ENCODE measurements around the gene KIAA1328.

KIAA1328 gene

DNA sequence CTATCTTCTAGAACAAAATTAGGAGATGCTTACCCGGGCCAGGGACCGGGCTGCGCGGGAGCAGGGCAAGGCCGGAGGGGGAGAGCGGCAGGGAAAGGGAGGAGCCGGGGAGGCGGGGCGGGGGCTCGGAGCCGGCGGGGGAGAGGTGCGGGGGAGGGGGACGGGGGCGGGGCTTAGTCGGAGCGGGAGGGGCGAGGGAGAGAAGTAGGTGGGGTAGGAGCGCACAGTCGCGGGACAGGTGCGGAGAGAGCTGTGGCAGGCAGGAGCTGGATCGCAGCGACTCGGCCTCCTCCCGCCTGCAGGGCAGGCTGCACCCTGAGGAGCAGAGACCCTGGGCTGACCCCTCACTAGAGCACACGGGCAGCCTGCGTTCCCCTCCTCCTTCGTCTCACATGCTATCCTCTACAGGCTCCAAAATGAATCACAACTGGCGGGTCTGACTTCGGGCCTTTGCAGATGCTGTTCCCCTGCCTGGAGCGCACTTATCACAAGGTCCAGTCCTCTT is 446.4 kb downstream of the KIAA1328 start:
- Histone ChIP-seq H3K27me3 (ENCODE audit: insufficient read depth, poor library complexity, severe bottlenecking) (peaks cover 30% of the 10 kb centered on the region), H3K4me3 (replicated peaks; ENCODE audit: insufficient read depth, low read length) (no peak overlapping the region), H3K27ac (replicated peaks) (no peak overlapping the region)
- no peak for DNase-seq (ENCODE audit: low read depth in 1 of 2, low spot score in 1 of 2)
- TF ChIP-seq, protein P1, sequence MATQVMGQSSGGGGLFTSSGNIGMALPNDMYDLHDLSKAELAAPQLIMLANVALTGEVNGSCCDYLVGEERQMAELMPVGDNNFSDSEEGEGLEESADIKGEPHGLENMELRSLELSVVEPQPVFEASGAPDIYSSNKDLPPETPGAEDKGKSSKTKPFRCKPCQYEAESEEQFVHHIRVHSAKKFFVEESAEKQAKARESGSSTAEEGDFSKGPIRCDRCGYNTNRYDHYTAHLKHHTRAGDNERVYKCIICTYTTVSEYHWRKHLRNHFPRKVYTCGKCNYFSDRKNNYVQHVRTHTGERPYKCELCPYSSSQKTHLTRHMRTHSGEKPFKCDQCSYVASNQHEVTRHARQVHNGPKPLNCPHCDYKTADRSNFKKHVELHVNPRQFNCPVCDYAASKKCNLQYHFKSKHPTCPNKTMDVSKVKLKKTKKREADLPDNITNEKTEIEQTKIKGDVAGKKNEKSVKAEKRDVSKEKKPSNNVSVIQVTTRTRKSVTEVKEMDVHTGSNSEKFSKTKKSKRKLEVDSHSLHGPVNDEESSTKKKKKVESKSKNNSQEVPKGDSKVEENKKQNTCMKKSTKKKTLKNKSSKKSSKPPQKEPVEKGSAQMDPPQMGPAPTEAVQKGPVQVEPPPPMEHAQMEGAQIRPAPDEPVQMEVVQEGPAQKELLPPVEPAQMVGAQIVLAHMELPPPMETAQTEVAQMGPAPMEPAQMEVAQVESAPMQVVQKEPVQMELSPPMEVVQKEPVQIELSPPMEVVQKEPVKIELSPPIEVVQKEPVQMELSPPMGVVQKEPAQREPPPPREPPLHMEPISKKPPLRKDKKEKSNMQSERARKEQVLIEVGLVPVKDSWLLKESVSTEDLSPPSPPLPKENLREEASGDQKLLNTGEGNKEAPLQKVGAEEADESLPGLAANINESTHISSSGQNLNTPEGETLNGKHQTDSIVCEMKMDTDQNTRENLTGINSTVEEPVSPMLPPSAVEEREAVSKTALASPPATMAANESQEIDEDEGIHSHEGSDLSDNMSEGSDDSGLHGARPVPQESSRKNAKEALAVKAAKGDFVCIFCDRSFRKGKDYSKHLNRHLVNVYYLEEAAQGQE (IDR thresholded peaks at IDR 0.05; ENCODE audit: insufficient replicate concordance, low read depth), result no peak
- no peak for TF ChIP-seq GABPA (IDR thresholded peaks at IDR 0.05; ENCODE audit: low read depth)
- TF ChIP-seq, protein P2, sequence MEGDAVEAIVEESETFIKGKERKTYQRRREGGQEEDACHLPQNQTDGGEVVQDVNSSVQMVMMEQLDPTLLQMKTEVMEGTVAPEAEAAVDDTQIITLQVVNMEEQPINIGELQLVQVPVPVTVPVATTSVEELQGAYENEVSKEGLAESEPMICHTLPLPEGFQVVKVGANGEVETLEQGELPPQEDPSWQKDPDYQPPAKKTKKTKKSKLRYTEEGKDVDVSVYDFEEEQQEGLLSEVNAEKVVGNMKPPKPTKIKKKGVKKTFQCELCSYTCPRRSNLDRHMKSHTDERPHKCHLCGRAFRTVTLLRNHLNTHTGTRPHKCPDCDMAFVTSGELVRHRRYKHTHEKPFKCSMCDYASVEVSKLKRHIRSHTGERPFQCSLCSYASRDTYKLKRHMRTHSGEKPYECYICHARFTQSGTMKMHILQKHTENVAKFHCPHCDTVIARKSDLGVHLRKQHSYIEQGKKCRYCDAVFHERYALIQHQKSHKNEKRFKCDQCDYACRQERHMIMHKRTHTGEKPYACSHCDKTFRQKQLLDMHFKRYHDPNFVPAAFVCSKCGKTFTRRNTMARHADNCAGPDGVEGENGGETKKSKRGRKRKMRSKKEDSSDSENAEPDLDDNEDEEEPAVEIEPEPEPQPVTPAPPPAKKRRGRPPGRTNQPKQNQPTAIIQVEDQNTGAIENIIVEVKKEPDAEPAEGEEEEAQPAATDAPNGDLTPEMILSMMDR (IDR thresholded peaks at IDR 0.05; ENCODE audit: insufficient read depth, low read length), result no peak
- TF ChIP-seq SPI1 (IDR thresholded peaks at IDR 0.05; ENCODE audit: borderline replicate concordance, low read depth), result no peak
- no peak for TF ChIP-seq POLR2AphosphoS5 (IDR thresholded peaks at IDR 0.05; ENCODE audit: low read depth)

DNA sequence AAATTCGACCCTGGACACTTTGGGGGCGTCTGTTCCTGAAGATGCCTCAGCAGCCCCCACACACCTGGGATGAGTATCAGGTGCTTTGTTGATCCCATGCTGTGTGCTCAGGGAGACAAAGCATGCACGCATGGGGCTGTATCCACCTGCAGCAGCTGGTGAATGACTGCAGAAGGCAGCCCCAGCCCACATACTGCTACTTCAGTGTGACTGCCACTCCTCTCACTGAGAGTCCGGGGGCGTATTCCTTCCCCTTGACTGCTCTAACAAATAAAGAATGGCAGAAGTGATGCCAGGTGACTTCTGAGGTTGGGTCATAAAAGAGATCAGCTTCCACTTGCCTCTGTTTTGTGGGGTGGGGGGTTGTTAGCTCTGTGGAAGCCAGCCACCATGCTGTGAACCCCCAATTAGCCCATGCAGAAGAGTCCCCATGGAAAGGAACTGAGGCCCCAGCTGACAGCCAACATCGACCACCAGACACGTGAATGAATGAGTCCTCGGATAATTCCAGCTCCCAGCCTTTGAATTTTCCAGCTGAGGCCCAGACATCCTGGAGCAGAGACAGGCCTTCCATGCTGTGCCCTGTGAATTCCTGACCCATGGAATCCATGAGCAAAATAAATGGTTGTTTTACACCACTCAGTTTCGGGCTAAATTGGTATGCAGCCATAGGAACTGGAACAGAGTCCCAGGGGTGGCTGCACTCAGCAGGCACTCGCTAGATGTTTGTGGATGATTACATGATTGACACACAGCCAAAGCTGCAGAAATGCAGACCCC is 447.4 kb downstream of the KIAA1328 start:
- no peak overlapping the region for H3K27ac ChIP-seq (replicated peaks)
- no peak for TF ChIP-seq GABPA (IDR thresholded peaks at IDR 0.05; ENCODE audit: low read depth)
- TF ChIP-seq SPI1 (IDR thresholded peaks at IDR 0.05; ENCODE audit: borderline replicate concordance, low read depth), result no peak
- TF ChIP-seq, protein P1 (IDR thresholded peaks at IDR 0.05; ENCODE audit: insufficient replicate concordance, low read depth), result no peak
- TF ChIP-seq, protein P2 (IDR thresholded peaks at IDR 0.05; ENCODE audit: insufficient read depth, low read length), result no peak
- TF ChIP-seq POLR2AphosphoS5 (IDR thresholded peaks at IDR 0.05; ENCODE audit: low read depth), result no peak
- H3K27me3 ChIP-seq (ENCODE audit: insufficient read depth, poor library complexity, severe bottlenecking), result peaks cover 30% of the 10 kb centered on the region
- no peak overlapping the region for H3K4me3 ChIP-seq (replicated peaks; ENCODE audit: insufficient read depth, low read length)
- no peak for DNase-seq (ENCODE audit: low read depth in 1 of 2, low spot score in 1 of 2)

DNA sequence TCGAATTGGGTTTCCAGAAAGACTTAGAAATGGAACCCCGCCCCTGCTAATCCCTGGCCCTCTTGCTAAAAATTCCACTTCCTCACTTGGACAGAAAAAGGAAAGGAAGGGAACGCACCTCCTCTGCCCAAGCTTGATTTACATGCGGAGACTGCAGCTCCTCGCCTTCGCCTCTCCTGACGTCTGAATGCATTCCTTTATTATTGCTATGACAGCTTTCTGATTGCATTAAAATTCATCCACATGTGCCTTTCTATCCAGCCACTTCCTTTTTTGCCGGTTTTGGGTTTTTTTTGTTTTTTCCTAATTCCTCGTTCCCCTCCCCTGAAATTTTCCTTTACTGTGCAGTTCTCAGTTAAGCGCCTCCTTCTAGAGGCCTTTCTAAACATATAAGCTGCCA is 448.9 kb downstream of the KIAA1328 start:
- no peak for DNase-seq (ENCODE audit: low read depth in 1 of 2, low spot score in 1 of 2)
- Histone ChIP-seq H3K27ac (replicated peaks) (no peak overlapping the region), H3K27me3 (ENCODE audit: insufficient read depth, poor library complexity, severe bottlenecking) (peaks cover 30% of the 10 kb centered on the region), H3K4me3 (replicated peaks; ENCODE audit: insufficient read depth, low read length) (no peak overlapping the region)
- TF ChIP-seq SPI1 (IDR thresholded peaks at IDR 0.05; ENCODE audit: borderline replicate concordance, low read depth), result peak; percentile 52; the same call in 1 of the 2 replicates
- TF ChIP-seq GABPA (IDR thresholded peaks at IDR 0.05; ENCODE audit: low read depth), result no peak
